GM12801 (cell line): Measurements from ENCODE around the gene DNAJC12.

Experiments
- TF ChIP-seq, protein P1 (sequence below): IDR thresholded peaks from one replicate; pipeline ENCODE4 v1.5.1; 2011; ENCODE audit warnings: control low read depth; ENCODE audit not compliant: insufficient read length; ENCODE audit errors: extremely low read depth

DNAJC12 gene

GRCh38 chr10:67794909-67795460, 43.0 kb downstream of the DNAJC12 start:
- TF ChIP-seq, protein P1, sequence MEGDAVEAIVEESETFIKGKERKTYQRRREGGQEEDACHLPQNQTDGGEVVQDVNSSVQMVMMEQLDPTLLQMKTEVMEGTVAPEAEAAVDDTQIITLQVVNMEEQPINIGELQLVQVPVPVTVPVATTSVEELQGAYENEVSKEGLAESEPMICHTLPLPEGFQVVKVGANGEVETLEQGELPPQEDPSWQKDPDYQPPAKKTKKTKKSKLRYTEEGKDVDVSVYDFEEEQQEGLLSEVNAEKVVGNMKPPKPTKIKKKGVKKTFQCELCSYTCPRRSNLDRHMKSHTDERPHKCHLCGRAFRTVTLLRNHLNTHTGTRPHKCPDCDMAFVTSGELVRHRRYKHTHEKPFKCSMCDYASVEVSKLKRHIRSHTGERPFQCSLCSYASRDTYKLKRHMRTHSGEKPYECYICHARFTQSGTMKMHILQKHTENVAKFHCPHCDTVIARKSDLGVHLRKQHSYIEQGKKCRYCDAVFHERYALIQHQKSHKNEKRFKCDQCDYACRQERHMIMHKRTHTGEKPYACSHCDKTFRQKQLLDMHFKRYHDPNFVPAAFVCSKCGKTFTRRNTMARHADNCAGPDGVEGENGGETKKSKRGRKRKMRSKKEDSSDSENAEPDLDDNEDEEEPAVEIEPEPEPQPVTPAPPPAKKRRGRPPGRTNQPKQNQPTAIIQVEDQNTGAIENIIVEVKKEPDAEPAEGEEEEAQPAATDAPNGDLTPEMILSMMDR: no peak

DNA sequence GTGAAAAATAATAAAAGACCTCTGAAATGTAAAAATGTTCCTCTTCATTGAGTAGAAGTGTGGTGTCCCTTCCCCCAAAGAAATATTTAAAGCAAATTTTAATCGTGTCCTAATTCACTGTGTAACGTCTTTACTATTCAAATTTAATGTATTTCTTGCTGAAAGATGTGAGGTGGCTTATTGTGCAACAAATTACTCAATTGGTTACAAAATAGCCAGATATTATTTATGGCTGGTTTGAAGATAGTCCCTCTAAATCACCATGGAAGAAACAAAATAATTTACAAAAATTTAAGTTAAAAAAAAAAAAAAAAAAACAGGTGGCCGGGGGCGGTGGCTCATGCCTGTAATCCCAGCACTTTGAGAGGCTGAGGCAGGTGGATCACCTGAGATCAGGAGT, 43.7 kb downstream of the DNAJC12 start:
- TF ChIP-seq, protein P1: no peak

GRCh38 chr10:67793313-67793712, 44.7 kb downstream of the DNAJC12 start:
- TF ChIP-seq, protein P1: no peak

GRCh38 chr10:67792653-67793052, 45.3 kb downstream of the DNAJC12 start:
- TF ChIP-seq, protein P1: no peak

- TF ChIP-seq, protein P1: no peak
Measured at GRCh38 chr10:67790534-67791408, 47.2 kb downstream of the DNAJC12 start.

DNA sequence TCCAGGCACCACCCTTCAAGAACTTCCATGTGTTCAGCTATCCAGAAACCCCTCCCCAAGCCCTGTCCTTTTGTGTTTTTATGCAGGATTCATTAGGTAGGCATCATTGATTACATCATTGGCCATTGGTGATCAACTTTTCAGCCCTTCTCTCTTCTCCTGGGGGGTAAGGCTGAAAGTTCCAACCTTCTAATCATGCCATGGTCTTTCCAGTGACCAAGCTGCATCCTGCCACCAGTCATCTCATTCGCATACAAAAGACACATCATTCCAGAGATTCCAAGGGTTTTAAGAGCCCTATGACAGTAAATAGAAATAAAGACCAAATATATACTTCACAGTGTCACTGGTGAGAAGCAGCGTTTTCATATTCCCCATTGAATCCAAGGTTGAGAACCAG, 48.2 kb downstream of the DNAJC12 start:
- TF ChIP-seq, protein P1: no peak

GRCh38 chr10:67788028-67788886, 49.7 kb downstream of the DNAJC12 start:
- TF ChIP-seq, protein P1: no peak
